Inflammatory macrophage treated with lipopolysaccharide for 4 hours (primary cell): ENCODE results near the gene RABGAP1L.
A peak's percentile ranks its signal among the peaks of the same experiment; 100 is the strongest.

Source experiments
- DNase-seq: peaks from one replicate; pipeline ENCODE4 v3.0.0-alpha.2; 2020

Gene RABGAP1L

GRCh38 chr1:174954073-174954460, 794.7 kb downstream of the RABGAP1L start:
- no peak for DNase-seq

DNA sequence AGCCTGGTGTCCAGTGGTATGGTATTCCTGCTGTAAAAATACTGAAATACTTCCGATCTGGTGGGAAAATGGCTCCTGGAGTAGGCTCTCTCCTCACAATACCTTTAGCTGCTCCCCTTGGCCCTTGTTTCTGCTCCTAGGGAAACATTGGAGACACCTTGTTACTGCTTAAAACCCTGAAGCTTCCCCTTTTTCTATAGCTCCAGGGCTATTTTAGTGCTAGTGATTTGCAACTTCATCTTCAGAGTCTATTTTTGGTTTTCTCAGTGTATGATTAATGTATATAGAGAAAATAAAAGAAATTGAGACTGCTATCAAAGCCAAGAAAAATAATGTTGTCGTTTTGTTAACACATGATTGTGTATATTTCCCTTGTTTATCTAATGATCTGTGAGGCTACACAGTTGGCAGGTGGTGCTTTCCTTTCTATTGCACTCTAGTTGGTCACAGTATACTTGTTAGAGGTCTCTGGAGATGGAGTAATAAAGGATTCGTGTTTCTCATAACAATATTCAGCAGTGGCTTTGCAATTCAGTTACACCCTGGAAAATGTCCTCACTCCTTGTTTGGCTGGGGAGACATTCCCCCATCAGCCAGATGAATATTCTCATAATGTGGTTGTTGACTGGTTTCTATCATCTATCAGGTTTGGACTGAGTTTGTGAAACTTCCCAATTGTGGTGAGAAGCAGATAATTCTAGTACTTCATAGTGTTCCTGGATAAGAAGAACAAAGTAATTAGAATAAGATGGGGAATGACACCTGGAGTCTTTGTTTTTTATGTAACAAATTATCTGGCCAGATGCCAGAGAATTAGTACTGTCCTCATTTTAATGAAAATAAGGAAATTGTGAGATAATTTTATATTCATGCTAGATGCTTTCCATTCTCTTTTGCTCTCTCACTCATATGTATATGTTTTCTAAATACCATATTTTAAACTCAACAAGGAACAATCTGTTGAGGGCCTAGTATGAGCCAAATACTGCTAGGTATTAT, 795.6 kb downstream of the RABGAP1L start:
- DNase-seq: peak; percentile 18

DNA sequence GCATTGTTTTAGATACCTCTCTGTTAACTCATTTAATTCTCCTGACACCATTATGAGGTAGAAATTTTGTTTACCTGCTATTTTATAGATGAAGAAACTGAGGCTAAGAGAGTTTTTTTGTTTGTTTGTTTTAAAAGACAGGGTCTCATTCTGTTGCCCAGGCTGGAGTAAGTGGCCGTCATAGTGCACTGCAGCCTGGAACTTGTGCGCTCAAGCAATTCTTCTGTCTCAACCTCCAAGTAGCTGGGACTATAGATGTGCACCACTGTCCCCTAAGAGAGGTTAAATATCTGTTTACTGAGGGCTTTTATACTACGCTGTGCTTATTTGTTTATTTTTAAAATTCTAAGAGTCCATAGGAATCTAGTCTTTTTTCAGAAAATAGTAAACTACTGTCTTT, 796.8 kb downstream of the RABGAP1L start:
- no peak for DNase-seq

DNA sequence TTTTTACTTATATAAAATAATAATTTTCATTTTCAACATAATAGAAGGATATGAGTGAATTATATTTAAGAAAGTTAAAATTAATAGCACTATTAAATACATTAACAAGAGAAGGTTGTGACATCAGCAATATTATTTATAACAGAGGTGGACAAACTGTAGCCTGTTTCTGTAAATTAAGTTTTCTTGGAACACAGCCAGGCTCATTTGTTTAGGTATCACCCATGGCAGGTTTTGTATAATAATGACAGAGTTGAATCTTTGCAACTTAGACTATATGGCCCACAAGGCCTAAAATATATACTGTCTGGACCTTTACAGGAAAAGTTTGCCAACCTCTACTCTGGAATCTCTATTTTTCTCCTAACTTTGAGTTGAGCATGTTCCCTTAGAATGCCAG, 797.7 kb downstream of the RABGAP1L start:
- no peak for DNase-seq

GRCh38 chr1:174957829-174958228, 798.5 kb downstream of the RABGAP1L start:
- peak; percentile 25 for DNase-seq

DNA sequence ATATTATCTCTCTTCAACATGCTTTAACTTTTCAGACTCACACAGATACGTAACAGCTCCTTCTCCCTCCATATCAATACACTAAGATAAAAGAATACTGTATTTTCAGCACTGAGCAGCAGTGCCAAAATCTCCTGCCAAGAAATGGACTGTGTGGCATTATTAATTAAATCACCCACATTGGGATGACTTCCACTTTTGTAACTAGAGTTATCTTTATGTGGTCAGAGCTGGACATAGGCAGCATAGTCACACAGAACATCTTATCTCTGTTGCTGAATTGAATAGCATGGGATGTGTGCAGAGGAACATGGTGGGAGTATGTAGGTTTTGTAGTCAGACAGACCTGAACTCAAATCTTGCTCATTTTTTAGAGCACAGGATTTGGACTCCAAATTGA, 799.1 kb downstream of the RABGAP1L start:
- DNase-seq: no peak

DNA sequence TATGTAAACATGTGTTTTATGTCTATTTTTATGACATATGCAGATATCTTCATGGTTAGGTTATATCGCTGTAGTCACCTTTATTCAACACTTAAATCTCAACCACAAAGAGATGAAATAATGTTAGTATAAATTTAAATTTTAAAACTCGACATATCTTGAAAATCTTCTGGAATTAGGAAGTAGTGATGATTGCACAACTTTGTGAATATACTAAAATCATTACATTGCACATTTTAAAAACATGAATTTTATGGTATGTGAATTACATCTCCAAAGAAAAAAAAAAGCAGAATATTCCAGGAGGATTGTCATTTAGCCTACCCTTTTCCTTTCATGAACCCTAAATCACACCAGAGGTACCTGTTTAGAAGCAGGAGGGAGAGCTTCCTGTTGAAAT, 801.0 kb downstream of the RABGAP1L start:
- no peak for DNase-seq

GRCh38 chr1:174963529-174964125, 804.3 kb downstream of the RABGAP1L start:
- DNase-seq: no peak

- DNase-seq: peak; percentile 90
These were observed 805.1 kb downstream of the RABGAP1L start for GRCh38 chr1:174964261-174964971.

- DNase-seq: peak; percentile 36
These were observed 805.6 kb downstream of the RABGAP1L start for GRCh38 chr1:174964972-174965361.

GRCh38 chr1:174965362-174966007, 806.2 kb downstream of the RABGAP1L start:
- DNase-seq: peak; percentile 45

DNA sequence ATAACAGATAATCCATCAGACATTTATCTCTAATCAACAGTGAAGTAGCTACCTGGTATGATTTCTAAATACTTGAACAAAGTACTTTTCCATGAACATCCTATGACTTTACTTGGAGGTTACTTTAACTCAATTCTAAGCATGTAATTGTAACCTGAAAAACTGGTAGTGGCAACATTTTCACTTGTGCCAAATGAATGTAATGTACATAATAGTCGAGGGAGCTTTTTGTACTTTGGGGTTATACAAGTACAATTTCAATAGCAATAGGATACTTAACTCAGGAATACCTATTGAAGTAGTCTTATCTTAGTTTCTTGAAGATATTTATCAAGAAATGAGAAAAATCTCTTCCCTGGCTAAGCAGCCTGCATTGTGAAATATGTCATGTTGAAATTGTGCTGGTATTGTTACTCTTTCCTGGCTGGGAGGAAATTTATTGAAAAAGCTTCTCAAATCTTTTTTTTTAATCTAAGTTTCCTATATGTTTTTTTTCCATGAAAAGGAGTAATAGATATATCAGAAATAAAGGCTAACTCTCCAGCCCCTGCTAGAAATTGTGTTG, 806.8 kb downstream of the RABGAP1L start:
- DNase-seq: peak; percentile 46

- peak; percentile 38 for DNase-seq
These were observed 808.8 kb downstream of the RABGAP1L start for GRCh38 chr1:174967845-174968705.

DNA sequence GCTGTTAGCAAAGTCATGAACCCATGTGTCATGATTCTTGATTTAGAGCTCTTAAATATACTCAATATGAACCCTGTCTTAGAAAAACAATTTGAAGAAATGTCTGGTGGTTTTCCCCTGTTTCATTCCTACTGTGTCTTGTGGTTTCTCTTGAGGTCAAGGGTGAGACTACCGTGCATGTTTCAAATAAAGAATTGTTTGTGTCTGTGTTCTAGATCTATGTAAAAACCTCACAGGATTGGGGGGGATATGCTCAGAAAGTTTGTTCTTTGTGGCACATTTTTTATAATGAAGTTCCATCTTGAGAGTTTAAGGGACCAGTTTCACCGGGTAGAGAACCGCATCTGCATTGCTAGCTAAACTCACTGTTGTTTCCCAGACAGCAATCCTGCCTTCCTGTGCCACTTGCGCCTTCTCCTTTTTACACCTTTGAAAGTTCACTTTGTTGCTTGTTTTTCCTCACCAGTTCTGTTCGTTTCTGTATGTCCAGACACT, 809.5 kb downstream of the RABGAP1L start:
- peak; percentile 54 for DNase-seq

- DNase-seq: no peak
These were observed 810.7 kb downstream of the RABGAP1L start for GRCh38 chr1:174969977-174970376.

GRCh38 chr1:174971466-174971865, 812.1 kb downstream of the RABGAP1L start:
- DNase-seq: no peak

- peak; percentile 49 for DNase-seq
These were observed 812.6 kb downstream of the RABGAP1L start for GRCh38 chr1:174971902-174972301.

DNA sequence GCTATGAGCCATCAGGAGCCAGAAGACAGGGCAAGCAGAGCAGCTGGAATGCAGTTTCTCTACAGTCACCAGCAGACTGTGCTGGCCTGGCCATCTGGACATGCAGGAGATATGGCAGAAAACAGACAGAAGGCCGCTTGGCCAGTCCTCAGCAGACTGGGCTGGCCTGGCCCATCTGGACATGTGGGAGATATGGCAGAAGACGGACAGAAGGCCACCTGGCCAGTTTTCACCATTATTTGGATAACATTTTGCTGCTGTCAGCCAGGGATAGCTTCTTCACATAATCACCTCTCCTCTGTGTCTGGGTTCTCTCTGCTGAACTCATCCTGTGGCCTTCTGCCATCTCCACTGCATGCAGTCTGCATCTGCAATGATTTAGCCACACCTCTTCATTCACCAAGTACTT, 815.4 kb downstream of the RABGAP1L start:
- no peak for DNase-seq

DNA sequence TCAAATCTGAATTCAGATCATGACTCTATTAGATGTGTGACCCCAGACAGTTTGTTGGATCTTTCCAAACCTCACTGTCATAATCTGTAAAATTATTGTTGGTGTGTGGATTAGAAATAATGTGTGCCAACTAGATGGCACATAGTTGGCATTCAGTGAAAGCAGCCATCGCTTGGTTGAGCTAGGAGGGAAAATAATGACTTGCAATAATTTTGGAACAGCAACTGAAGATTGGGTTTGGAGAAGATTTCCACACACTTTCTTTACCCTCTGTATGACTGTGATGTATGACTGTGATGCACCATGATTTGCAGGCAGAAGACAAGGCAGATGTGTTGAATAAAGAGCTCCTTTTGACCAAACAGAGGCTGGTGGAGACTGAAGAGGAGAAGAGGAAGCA, 816.4 kb downstream of the RABGAP1L start:
- no peak for DNase-seq

DNA sequence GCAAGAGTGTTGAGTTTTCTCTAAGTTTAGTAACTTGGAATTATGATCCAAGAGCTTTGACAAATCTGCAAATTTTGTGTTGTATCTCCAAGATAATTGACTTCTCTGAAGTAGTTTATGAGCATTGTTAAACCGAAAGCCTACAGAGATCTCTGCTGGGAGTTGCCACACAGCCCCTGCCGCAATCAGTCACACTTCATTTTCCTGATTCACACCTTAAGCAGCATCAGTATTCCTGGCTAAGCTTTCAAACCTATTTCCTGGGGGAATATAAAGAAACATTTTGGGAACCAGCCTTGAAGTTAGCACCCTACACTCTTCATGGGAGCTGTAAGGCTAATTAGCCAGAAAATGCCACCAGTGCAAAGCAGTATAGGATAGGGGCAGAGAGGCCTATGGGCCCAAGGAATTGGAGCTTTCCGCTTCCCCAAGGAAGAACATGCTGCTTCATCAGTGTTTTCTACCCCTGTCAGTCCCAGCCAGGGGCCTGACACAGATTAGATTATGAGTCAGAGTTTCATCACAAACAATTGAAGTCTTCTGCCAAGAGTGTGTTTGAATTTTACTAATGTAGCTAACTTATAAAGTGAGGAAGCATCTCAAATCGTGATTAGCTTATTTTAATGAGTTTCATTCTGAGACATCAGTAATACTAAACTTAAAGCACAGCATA, 817.3 kb downstream of the RABGAP1L start:
- DNase-seq: no peak
